HG02885 (cell line): Measurements from ENCODE around the gene TMEM106C.

Experiments
- ATAC-seq: cut with Tn5 transposase; IDR thresholded peaks from one replicate; pipeline ENCODE4 v1.9.1; 2021; ENCODE audit warnings: mild to moderate bottlenecking; ENCODE audit not compliant: unreplicated experiment, poor library complexity

The TMEM106C gene

DNA sequence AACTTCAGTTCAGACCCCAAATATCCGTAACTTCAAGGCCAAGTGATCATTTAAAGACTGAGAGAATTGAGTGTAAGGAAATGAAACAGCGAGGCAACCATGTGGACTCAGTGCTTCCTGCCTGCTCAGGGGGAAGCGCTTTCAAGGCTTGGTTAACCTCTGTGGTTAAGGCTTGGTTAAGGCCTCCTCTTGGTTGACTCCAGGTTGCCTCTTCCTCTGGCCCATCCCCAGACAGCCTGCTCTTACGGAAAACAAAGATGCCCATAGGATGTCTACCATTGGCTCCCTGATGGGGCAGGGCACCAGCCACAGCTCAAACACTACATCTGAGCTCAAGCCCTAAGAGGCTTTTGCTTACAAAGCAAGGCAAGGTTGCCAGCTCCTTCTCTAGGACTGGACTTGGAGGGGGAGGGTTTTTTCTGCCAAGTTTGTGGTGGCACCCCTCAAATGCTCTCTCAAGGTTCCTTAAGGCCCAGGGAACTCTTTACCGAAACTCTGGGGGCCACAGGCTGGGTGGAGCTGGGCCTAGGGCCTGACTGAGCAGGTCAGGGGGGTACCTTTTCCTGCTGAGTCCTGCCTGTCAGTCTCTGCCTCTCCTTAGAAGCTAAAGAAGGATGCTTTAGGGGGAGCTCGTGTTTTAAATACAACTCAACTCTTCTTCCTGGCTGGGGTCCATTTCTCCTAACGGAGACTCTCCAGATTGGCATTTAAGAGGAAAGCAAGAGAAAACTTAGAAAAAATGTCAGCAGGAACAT is 27.1 kb downstream of the TMEM106C start:
- peak; percentile 88 for ATAC-seq

DNA sequence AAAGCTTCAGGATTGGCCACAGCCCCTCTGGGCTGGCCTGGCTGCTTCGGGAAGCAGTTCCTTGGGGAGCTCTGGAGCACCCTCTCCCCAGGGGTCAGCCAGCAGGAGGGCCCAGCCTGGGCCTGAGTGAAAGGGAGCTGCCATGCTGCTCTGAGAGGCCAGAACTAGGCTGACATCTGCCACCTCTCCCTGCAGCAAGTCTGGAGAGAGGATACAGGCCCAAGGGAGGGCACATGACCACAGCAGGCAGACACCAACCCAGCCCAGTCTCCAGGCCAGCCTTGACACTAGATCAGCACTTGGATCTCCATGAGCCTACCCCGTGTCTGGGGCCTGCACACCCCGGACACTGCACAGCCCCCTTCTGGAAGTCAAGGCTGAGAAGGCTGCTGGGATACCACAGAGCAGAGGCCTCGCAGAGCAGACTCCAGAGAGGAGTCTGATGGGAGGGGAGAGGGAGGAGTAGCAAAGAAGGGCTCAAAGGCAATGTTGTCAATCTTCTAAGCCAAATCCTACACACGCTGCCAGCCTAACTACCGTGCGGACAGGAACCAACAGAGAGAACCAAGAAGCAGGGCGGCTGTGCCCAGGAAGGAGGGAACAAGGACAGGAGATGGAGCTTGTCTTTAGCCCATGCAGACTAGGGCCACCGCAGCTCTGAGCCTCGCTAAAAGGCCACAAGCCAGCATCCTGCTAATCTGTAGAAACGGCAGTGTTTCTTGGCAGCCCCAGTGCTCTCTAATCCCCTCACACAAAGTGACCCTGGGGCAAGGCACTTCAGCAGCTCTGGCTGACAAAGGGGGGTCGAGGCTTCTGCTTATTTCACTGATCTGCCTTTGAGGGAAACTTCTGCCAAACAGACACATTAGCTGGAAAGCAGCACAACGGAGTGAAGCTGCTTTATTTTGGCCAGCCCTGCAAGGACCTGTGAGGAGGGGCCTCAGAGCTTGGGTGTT is 28.0 kb downstream of the TMEM106C start:
- no peak for ATAC-seq

DNA sequence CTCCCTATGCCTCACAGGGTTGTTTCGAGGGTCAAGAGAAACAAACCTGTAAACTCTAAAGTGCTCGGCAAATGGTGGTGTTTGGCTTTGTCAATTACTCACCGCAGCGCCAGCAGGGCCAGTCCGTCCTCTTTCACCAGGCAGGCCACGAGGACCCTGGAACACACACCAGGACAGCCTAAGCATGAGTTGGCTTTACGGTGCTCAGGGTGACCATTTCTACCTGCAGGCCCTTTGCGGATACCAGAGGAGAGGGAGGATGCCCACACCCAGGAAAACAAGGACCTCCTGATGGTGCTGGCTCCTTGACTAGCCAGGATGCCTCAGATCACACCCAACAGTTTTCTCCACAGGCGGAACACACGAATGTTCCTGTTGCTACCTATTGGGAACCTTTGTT is 29.4 kb downstream of the TMEM106C start:
- no peak for ATAC-seq

DNA sequence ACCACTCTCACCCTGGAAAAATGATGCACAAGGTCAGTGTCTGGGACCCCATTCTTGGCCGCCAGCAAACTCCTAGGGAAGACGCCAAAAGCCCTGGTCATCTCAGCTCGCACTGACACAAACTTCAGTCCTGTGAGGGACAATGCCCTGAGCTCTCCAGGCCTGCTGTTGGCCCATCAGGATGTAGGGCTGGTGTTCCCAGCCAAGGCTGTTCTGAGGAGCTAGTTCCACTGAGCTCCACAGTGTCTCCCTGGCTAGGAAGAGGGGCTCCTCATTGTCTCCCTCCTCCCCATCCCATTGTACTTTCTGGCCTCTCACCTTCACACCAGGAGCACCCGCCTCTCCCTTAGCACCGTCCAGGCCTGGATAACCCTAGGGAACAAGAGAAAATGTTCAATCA is 30.1 kb downstream of the TMEM106C start:
- ATAC-seq, result no peak

DNA sequence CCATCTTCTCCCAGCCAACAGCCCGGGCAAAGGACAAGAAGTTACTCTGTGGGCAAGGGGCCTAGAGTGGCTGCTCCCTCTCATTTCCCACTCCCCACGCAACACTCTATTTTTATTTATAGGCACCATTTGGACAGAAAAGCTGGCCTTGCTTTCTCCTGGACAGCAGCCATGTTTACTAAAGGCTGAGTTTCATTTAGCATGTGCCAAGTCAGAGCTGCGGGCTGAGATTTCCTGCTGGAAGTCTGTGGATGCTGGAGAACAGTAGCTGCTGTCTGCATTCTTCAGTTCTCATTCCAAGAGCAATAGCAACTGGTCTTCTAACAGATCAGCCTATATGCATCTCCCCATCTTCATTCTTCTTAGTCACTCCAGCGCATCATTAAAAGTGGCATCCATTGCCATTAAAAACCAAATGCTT is 32.6 kb downstream of the TMEM106C start:
- no peak for ATAC-seq

DNA sequence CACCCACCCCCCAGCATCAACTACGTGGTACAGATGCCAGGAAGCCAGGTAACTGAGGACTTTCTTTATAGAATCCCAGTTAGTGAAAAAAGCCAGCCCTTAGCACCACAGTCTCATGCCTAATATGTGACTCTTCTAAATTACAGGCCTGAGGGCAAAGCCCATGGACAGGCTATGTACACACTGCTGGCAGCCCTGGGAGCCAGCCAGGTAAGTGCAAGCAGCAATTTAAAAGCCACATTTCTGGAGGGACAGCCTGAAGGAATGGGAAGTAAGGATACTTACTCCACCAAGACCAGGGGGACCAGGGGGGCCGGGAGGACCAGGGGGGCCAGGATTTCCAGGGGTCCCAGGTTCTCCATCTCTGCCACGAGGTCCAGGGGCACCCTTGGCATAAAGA is 33.9 kb downstream of the TMEM106C start:
- ATAC-seq, result no peak

DNA sequence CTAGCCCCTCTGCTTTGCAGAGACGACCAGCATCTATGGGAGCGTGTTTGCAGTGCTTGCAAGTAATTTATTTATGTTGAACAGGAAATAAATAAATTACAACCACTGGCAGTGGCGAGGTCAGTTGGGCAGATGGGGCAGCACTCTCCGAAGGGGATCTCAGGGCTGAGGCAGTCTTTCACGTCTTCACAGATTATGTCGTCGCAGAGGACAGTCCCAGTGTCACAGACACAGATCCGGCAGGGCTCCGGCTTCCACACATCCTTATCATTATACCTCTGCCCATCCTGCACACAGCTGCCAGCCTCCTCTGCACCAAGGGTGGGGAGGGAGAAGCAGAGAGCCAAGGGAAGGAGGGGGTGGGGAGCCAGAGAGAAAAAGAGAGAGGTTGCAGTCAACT is 36.4 kb downstream of the TMEM106C start:
- ATAC-seq, result no peak

DNA sequence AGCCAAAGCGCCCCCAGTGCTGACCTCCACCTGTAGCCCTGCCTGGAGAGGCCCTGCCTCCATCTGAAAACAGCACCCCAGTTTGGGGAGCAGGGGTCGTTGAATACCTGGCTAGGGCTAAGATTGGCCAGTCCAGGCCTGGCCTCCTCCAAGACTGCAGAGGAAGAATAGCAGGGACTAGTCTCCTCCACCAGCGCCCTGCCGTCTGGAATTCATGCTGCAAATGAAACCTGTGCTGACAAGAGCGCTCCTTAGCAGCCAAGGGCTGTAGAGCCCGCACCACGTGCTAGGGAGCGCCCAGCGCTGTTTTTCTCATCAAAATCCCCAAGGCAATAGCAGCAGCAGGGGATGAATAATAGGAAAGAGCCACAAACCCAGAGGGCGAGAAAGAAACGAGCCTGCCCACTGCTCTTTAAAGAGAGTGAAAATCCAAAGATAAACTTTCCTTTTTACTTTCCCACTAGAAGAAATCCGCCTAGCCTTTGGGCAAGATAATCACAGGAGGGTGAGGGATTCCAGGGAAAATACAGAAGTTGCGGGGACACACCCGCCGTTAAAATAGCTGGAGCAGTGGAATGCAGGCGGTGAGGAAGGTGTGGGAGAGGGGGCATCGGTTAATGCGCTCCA is 37.6 kb downstream of the TMEM106C start:
- ATAC-seq, result no peak

DNA sequence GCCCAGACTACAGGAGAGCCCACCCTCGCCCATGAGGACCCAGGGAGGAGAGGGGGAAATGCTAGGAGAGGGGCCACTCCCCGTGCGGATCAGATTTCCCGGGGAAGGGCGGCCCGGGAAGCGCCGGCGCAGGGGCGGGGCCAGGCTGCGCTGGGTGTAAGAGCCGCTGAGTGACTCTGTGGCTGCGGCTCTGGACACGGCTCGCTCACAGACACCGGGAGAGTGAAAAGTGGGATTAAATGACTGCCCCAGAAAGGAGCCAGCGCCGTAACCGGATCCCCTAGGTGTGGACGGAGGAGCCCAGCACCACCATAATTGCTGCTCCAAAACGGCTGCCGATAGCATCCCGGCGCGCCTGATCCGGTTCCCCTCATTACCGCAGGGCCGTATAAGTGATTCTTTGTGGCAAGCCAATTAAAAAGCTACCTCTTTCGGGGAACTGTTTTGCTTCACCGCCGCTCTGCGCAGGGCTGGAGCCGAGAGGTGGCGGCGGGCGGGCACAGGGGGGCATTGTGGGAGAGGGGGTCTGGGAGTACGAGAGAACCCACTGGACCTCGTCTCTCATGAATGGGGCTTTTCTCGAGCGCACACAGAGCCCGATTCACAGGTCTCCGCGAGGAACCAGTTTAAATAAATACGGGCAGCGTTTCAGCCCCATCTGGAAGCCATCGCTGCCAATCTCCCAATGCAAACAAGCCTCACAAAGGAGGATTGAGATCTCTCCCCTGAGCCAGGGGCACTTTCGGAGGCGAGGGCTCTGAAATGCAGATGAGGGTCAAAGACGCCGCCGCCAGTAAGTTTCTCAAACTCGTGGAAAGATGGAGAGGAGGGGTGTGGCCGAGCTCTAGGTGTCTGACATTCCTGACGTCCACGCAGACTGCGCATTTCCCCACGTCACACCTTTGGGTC is 38.4 kb downstream of the TMEM106C start:
- no peak for ATAC-seq

DNA sequence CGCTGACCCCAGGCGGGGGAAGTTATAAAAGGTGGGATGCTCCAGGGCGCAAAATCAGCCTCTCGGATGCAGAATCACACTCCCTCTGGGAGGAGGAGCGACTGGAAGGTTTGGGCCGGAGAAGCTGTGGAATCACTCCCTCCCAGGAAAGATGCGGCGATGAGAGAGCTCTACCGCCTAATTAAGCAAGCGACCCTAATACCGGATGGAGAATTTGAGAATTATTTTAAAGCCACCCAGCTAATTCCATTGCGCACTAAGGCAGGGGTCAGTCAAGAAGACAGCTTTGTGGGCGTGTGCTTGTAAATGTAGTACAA is 39.0 kb downstream of the TMEM106C start:
- ATAC-seq, result no peak

DNA sequence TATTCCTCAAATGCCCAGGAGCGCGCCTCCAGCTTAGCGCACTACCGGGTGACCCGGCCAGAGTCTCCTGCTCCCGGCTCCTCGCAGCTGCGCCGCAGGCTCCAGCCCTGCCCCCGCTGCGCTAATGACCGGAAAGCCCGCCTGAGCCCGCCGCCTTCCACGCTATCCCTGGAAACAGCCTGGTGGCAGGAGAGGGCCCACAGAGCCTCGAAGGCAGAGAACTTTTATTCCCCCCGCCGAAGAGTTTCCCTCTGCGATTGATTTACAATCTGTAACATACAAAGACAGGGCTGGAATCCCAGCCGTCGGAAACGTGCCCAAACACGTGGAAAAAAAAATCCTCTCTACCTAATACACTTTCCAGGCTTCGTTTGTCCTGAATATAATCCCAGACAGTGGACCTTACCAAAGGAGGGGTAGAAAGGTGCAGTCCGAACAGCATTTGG is 39.4 kb downstream of the TMEM106C start:
- no peak for ATAC-seq

DNA sequence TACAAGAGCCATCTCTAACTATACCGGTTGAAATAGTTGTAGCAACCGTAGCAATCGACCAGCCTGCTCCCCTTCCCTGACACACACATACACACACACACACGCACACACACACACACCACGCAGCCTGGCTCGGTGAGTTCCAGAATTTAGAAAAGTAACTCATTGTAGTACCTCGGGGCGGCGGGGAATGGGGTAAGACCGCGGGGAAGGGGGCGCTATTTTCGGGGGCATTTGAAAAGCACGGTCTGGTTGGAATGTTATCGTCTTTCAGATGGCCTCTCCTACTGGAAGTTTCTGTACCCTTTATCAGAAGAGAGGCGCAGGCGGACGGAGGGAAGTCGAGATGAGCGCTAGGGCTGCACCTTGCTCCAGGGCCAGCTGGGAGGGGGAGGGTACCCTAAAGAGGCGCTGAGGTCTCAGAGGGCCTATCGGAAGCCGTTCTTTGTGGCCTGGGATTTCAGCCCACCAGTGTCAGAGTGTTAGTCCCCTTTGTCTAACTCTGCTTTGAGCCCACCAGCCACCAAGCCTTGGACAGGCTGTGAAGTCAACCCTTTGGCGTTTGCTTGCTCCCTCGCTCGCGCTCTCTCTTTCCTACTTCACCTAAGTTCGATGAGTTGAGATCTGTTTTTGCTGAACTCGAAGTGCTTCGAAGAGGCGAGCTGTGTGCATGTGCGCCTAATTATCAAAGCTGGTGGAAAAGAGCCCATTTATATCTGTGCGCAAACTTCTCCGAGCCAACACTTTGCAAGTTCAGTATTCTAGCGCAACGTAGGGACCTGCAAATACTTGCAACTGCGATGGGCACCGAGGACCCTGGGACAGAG is 40.0 kb downstream of the TMEM106C start:
- no peak for ATAC-seq

DNA sequence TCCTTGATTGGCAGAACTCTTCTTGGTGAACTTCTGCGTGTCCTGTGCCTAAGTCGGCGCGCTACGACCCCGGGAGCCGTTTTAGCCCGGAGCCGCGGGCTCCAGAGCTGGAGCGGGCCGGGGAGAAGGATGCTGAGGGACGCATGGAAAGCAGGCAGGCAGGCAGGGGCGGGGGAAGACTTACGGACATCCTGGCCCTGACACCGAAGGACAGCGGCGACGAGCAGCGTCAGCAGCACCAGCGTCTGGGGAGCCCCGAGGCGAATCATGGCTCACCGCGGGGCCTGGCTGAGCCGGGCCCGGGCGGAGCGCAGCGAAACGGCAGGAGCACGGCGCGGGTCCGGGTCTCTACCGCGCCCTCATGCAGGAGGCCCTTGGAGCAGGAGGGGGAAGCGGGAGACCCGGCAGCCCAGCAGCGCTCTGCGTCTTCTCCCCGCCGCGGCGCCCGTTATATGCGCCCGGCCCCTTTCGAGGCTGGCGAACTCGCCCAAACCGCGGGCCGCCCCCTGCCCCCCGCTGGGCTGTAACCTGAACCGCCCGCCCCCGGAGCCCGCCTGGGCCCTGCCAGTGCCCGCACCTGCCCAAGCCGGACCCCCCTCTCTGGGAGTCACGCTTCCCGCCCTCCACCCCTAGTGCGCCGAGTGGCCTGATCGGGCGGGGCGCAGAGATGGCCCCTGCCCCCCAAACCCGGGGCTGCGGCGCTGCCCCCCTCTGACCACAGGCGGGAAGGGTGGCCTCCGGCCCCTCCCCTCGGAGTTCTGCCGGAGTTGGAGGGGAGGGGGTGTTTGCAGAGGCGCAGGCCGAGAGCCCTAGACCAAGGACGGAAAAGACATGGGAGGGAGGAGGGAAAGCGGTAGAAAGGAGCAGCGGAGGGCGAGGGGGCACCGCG is 40.9 kb downstream of the TMEM106C start, which contains the start of gene COL2A1:
TSS of gene COL2A1 (minus strand) at position 424 of the 889 bp plus-strand sequence. CDS start at position 269, 155 bp downstream.
- ATAC-seq, result no peak

DNA sequence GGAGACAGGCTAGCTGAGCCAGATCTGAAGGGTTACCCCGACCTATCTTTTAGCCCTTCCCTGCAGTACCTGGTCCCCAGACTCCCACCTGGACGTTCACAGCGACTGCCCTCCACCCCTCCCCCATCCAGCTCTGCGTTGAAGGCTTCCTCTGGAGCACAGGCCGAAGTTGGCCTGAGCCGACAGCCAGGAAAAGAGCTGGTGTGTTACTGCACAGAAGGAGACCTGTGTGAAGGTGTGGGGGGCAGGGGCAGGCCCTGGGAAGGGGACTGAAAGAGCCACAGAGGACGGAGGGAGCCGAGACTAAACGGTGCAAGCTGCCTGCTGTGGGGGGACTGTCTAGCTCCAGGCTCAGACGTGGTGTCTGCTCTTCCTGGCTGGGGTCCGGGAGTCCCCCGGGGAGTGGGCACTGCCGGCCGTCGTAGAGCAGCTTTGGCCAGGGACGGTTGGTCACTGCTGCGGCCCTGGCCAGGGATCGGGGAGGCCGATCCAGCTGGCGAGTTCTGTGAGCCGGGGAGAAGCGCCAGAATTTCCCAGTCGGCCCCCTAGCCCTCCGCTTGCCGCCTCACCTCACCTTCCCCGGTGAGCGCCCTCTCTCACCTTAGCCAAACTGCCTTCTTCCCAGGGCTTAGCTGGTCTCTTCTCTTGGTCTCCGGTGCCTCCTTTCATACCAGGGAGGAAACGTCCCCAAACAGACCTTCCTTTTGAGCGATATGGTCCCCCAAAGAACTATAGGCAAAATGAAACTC is 41.8 kb downstream of the TMEM106C start:
- no peak for ATAC-seq

DNA sequence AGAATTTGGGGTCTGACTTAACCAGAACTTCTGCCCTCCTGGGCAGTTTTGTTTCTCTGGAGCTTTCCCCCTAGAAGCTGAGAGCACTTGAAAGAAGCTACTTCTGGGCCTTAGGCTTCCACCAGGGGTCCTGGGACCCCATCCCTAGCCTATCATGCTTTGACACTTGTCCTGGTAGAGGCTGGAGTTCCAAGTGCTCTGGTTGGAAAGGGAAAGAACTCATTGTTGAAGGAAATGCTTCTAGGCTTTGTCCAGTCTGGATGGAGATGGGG is 42.3 kb downstream of the TMEM106C start:
- ATAC-seq, result no peak

DNA sequence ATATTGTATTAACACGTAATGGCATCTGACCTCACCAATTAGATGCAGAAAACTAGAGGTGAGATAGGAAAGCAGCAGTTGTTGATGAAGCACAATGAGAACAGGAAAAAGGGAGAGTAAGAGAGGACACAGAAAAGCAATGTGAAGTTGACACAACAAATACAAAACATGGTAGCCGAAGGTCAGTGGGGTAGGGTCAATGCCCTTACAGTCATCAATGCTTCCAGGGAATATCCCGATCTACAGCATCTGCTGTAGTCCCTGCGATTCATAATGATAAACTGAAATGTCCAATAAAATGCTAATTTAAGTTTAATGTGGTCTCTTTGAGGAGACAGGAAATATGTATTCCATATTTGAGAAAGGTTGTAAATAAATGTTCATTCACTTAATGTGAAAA is 43.8 kb downstream of the TMEM106C start:
- no peak for ATAC-seq

DNA sequence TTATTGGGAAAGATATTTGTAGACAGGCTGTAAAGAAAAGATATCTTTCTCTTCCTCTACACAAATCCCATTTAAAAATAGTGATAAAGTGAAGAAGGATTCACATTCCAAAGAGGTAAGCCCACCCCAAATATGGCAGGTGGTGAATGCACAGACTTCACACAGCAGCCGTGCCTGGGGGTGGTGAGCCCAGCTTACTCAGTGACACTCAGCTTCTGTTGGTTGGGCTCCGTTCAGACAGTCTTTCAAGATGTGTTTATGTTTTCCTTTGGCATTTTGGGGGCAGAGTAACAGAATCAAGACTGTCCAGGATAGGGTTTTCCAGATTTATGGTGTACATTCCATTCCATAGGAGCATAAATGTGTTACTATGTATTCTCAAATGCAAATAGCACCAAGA is 45.0 kb downstream of the TMEM106C start:
- ATAC-seq, result no peak

DNA sequence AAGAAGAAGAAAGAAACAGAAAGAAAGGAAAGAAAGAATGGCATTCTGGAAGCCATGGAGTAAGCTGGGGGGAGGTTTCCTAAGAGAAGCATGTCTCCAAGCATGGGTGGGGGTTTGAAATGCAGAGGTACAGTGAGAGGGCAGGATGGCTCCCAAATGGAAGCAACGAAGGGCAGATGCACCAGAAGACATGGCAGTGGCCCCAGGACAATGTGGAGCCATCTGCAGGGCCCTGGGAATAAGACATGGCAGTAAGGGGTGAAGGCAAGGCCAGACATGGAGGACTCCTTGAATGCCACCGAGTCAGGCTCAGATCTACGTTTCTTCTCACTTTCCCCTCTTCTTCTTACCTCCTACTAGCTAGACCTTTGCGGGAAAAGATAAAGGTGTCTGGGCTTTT is 45.6 kb downstream of the TMEM106C start:
- no peak for ATAC-seq
